Gastroesophageal sphincter (tissue), 4 donors: ENCODE data around the gene ELMO1. TPM values are rescaled to one million over a fixed set of nuclear protein-coding genes. Genes with fewer than 3 reads are reported as not detected.

Source experiments
- ATAC-seq: fragments of 150-250 bp; one replicate; pipeline ENCODE4 v1.9.1; 2016; ENCODE audit warnings: mild to moderate bottlenecking, moderate library complexity
- H3K27ac ChIP-seq, 4 donors: fragments of 200-600 bp; sonication (generic) in 3 of 4; 1 replicate in 3 of 4; 2 replicates in 1 of 4; pipeline ENCODE4 v1.5.1; 2016 to 2019
- H3K27me3 ChIP-seq: fragments of 200-600 bp; sonication (generic); one replicate; pipeline ENCODE4 v1.5.1; 2019
- H3K36me3 ChIP-seq, 2 donors: fragments of 200-600 bp; sonication (generic); one replicate each; pipeline ENCODE4 v1.5.1; 2019; ENCODE audit warnings: control low read depth in 1 of 2
- H3K4me1 ChIP-seq, 3 donors: fragments of 200-600 bp; sonication (generic); 1 replicate in 2 of 3; 2 replicates in 1 of 3; pipeline ENCODE4 v1.5.1; 2016 to 2019; ENCODE audit warnings: control low read depth in 2 of 3
- H3K4me3 ChIP-seq, 2 donors: fragments of 200-600 bp; sonication (generic); one replicate each; pipeline ENCODE4 v1.5.1; 2019; ENCODE audit warnings: mild to moderate bottlenecking in 1 of 2, moderate library complexity in 1 of 2
- H3K9me3 ChIP-seq, 3 donors: fragments of 200-600 bp; sonication (generic); one replicate each; pipeline ENCODE4 v1.5.1; 2017 to 2019; ENCODE audit warnings: control low read depth in 2 of 3
- EP300 ChIP-seq: sonication (generic); formaldehyde crosslinking; IDR thresholded peaks from one replicate; pipeline ENCODE4 v1.6.1; 2017; ENCODE audit warnings: antibody characterized with exemption, mild to moderate bottlenecking
- POLR2A ChIP-seq, 2 donors: fragments of 450-650 bp; IDR thresholded peaks; one replicate each; pipeline ENCODE4 v1.6.1; 2017; ENCODE audit warnings: antibody characterized with exemption in 2 of 2, mild to moderate bottlenecking in 2 of 2, moderate library complexity in 1 of 2
- POLR2AphosphoS5 ChIP-seq: sonication (generic); formaldehyde crosslinking; IDR thresholded peaks from one replicate; pipeline ENCODE4 v1.6.1; 2017; ENCODE audit warnings: antibody characterized with exemption
- WGBS, 2 donors: methylation state at CpG; one replicate each; pipeline ENCODE4 v1.1.5; 2018; ENCODE audit warnings: low coverage in 1 of 2; 5-methylcytosine and 5-hydroxymethylcytosine counted together
- total RNA-seq, 4 donors: library from RNA; depleted of rRNA; stranded (reverse); fragments of >200 nt; gene quantifications; one replicate each; pipeline ENCODE4 v1.1.0, GENCODE V29; 2016
- TF ChIP-seq, protein P1 (sequence below), 4 experiments: fragments of 200-600 bp in 2 of 4; fragments of 450-650 bp in 2 of 4; sonication (generic) in 1 of 4; IDR thresholded peaks; one replicate each; pipeline ENCODE4 v1.5.1; 2017 to 2019; ENCODE audit warnings: antibody characterized with exemption in 4 of 4, mild to moderate bottlenecking in 2 of 4, moderate library complexity in 2 of 4

Gene ELMO1
- total RNA-seq, 4 donors from 2014 or later = 22.1 to 54.0 (median 42.7) TPM

DNA sequence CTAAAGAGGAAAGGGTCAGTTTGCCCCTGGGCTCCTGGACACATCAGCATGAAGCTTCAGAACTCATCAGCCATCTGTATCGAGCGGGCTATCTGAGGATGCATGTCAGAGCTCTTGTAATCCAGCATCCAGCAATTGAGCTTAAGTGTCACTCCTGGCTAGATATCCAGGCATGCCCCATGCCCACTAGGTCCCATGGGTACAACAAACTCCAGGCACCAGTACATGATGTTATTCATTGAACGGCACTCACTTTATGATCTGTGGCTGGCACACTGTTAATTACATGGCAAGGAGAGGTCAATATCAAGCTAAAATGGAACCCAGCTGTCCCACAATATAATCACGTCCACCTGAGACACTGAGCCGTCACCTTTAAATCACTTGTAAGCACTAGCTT lies 274.2 kb downstream of the ELMO1 start:
- WGBS, 2 donors = 80 to 85% methylated on average over 2 to 3 of the region's 5 CpGs
- no peak for TF ChIP-seq POLR2A (IDR thresholded peaks at IDR 0.05)
- TF ChIP-seq POLR2AphosphoS5 = no peak
- TF ChIP-seq, protein P1, sequence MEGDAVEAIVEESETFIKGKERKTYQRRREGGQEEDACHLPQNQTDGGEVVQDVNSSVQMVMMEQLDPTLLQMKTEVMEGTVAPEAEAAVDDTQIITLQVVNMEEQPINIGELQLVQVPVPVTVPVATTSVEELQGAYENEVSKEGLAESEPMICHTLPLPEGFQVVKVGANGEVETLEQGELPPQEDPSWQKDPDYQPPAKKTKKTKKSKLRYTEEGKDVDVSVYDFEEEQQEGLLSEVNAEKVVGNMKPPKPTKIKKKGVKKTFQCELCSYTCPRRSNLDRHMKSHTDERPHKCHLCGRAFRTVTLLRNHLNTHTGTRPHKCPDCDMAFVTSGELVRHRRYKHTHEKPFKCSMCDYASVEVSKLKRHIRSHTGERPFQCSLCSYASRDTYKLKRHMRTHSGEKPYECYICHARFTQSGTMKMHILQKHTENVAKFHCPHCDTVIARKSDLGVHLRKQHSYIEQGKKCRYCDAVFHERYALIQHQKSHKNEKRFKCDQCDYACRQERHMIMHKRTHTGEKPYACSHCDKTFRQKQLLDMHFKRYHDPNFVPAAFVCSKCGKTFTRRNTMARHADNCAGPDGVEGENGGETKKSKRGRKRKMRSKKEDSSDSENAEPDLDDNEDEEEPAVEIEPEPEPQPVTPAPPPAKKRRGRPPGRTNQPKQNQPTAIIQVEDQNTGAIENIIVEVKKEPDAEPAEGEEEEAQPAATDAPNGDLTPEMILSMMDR (IDR thresholded peaks at IDR 0.05) = no peak
- TF ChIP-seq EP300 = no peak
- ATAC-seq = no peak
- H3K4me1 ChIP-seq = no peaks in the 10 kb centered on the region
- H3K4me3 ChIP-seq = no peak overlapping the region
- H3K27me3 ChIP-seq = no peaks in the 10 kb centered on the region
- H3K27ac ChIP-seq = no peak overlapping the region
- H3K9me3 ChIP-seq = no peaks in the 10 kb centered on the region
- no peaks in the 10 kb centered on the region for H3K36me3 ChIP-seq

DNA sequence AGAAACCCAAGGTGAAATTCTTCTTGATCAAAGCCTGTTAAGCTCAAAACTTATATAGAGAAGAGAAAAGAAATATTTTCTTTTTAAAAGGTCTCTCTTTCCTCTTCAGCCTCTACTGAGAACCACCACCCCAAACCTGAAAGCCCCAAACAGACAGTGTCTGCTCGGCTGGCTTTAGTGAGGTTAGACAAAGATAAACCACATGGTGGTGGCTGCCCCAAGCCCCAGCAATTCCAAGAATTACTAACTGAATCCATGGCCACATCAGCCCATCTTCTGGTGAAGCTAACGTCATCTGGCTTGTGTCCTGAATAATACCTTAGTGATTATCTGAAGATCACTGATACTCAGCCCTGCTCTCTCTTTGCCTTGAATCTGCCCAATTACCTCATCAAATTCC lies 275.0 kb downstream of the ELMO1 start:
- no peak overlapping the region for H3K4me3 ChIP-seq
- ATAC-seq = no peak
- H3K27ac ChIP-seq = no peak overlapping the region
- no peaks in the 10 kb centered on the region for H3K9me3 ChIP-seq
- H3K27me3 ChIP-seq = no peaks in the 10 kb centered on the region
- no peaks in the 10 kb centered on the region for H3K4me1 ChIP-seq
- TF ChIP-seq EP300 (no peak), POLR2AphosphoS5 (no peak), POLR2A (IDR thresholded peaks at IDR 0.05) (no peak)
- TF ChIP-seq, protein P1 (IDR thresholded peaks at IDR 0.05) = no peak
- peaks cover 0 to 7% of the 10 kb centered on the region in 2 donors for H3K36me3 ChIP-seq
- WGBS, 2 donors = 76 to 100% methylated on average over 1 to 2 of the region's 2 CpGs

DNA sequence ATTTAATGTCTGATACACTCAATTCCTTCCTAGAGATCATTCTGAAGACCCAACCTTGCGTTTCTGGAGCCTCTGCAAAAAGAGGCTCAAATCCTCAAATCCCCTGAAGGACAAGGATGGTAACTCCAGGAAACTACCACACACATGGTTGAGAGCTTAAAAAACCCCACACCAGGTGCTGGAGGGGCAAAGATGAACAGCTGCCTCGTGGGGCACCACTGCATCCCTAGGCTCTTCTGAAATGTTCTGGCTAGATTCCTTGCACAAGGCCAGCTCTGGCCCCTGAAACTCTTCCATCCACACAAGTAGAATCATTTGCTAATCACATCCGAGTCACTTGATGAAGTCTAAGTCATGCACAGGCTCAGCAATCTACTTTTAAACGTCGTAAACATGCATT lies 286.6 kb downstream of the ELMO1 start:
- no peak overlapping the region for H3K4me3 ChIP-seq
- no peaks in the 10 kb centered on the region for H3K27me3 ChIP-seq
- TF ChIP-seq POLR2A (IDR thresholded peaks at IDR 0.05) (no peak), EP300 (no peak)
- TF ChIP-seq, protein P1 (IDR thresholded peaks at IDR 0.05) = no peak
- H3K36me3 ChIP-seq = no peaks in the 10 kb centered on the region
- H3K27ac ChIP-seq = no peak overlapping the region
- no peaks in the 10 kb centered on the region for H3K9me3 ChIP-seq
- 62% methylated on average over 5 of the region's 5 CpGs; no CpG with 5 or more reads in 1 of the 2 donors for WGBS, 2 donors
- no peaks in the 10 kb centered on the region for H3K4me1 ChIP-seq
- ATAC-seq = no peak

DNA sequence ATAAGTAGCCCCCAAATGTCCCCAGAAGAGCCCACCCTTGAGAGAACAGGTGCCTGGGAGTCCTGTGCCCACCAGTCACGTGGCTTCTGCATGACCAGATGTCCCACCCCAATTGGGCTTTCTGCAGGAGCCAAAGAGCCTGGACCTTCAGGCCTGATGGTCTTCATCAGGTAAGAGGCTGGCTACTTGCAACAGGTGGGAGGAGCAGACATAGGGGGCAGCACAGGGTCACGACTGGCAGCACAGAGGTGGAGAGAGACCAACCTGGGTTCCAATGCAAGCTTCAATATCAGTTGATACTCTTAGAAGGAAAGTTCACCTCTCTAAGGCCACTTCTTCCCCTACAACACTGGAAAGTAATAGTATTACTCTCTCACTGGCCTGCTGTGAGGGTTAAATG lies 288.0 kb downstream of the ELMO1 start:
- Histone ChIP-seq H3K4me1 (no peaks in the 10 kb centered on the region), H3K9me3 (no peaks in the 10 kb centered on the region), H3K27ac (no peak overlapping the region), H3K27me3 (no peaks in the 10 kb centered on the region), H3K4me3 (no peak overlapping the region), H3K36me3 (no peaks in the 10 kb centered on the region)
- 92% methylated on average over 2 of the region's 2 CpGs; no CpG with 5 or more reads in 1 of the 2 donors for WGBS, 2 donors
- ATAC-seq = no peak
- TF ChIP-seq POLR2A (IDR thresholded peaks at IDR 0.05) (no peak), POLR2AphosphoS5 (no peak), EP300 (no peak)
- TF ChIP-seq, protein P1 (IDR thresholded peaks at IDR 0.05) = no peak

DNA sequence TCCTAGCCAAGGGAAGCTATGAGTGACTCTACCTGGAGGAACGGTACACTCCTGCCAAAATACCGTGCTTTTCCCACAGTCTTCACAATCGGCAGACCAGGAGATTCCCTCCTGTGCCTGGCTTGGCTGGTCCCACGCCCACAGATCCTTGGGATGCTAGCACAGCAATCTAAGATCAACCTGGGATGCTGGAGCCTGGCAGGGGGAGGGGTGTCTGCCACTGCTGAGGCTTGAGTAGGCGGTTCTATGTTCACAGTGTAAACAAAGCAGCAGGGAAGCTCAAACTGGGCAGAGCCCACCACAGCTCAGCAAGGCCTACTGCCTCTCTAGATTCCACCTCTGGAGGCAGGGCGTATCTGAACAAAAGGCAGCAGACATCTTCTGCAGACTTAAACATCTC lies 295.3 kb downstream of the ELMO1 start:
- H3K9me3 ChIP-seq = peaks cover 0 to 7% (median 0%) of the 10 kb centered on the region in 3 donors
- no peaks in the 10 kb centered on the region for H3K36me3 ChIP-seq
- no peak overlapping the region for H3K27ac ChIP-seq
- ATAC-seq = no peak
- H3K27me3 ChIP-seq = no peaks in the 10 kb centered on the region
- no peak overlapping the region for H3K4me3 ChIP-seq
- no CpG with 5 or more reads among the region's 6 CpGs for WGBS, 2 donors
- TF ChIP-seq POLR2AphosphoS5 (no peak), POLR2A (IDR thresholded peaks at IDR 0.05) (no peak), EP300 (no peak)
- TF ChIP-seq, protein P1 (IDR thresholded peaks at IDR 0.05) = no peak
- H3K4me1 ChIP-seq = peaks cover 3 to 32% (median 9%) of the 10 kb centered on the region in 3 donors
